ENCODE data around the gene CAPG. TPM values are rescaled to one million over a fixed set of nuclear protein-coding genes. Genes with fewer than 3 reads are reported as not detected.
A peak's percentile ranks its signal among the peaks of the same experiment; 100 is the strongest.

The CAPG gene
- polyA plus RNA-seq, 1 donor (not counting 4 experiments of a cell fraction or from before 2014, with no cell fraction given): 466 TPM

DNA sequence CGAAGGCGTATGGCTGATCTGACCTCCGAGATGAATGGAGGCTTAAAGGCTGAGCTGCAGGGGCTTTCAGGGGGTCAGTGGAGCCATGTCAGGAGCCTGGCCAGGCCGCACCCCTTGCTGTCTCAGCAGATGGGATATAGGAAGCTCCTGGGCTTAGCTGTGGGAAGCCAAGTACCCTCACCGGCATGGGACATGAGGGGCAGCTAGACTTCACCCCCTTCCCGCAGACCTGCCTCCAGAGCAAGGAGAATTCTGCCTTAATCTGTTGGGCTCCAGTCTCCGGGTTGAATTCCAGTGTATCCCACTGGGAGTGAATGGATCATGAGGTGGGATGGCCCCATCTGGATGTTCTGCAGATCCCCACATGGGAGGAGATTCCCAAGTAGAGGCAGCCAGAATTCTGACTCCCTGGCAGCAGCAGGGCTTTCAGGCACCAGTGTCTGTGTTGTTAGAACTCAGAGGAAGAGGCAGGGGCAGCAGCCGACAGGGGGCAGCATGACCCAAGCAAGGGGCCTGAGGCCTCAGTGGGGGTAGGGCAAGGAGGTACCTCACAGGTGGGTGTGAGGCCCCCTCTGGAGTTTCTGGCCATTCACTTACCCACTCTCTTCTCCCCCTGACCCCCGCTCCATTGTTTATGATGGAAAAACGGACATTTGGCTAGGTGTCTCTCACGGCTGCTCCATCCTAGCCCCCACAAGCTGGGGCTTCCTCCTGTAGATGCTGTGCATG, 19.1 kb downstream of the CAPG start:
- no peaks in the 10 kb centered on the region for H3K9me1 ChIP-seq (ENCODE audit: control insufficient read depth, extremely low read depth, insufficient read depth, low read length)
- no peak overlapping the region for H2AFZ ChIP-seq (ENCODE audit: control insufficient read depth, low read length)
- no peaks in the 10 kb centered on the region for H3K9me3 ChIP-seq (ENCODE audit: control insufficient read depth, low read depth, low read length)
- H3K36me3 ChIP-seq (ENCODE audit: control insufficient read depth in 2 of 2, extremely low read depth in 1 of 2, insufficient read depth in 2 of 2, low read length in 2 of 2): peaks cover 44 to 45% of the 10 kb centered on the region in 2 experiments
- no peaks in the 10 kb centered on the region for H3K4me1 ChIP-seq (ENCODE audit: control insufficient read depth, extremely low read depth, insufficient read depth, low read length)
- dilution Hi-C loops (cut with MboI; ENCODE audit: extremely low pct_ligation_motif_present, low sequenced_read_pairs): no loop called here
- no peak overlapping the region for H3K4me3 ChIP-seq (ENCODE audit: control insufficient read depth in 2 of 3, extremely low read depth in 1 of 3, insufficient read depth in 2 of 3, low read depth in 1 of 3, low read length in 3 of 3)
- H3K9ac ChIP-seq (ENCODE audit: control insufficient read depth, extremely low read depth, insufficient read depth, low read length): no peak overlapping the region
- DNase-seq (ENCODE audit: low read depth, low spot score) (no peak), FAIRE-seq (no peak)
- no peaks in the 10 kb centered on the region for H3K79me2 ChIP-seq (ENCODE audit: control insufficient read depth, insufficient read depth, low read length)
- no peak overlapping the region for H3K27ac ChIP-seq (ENCODE audit: control insufficient read depth, insufficient read depth, low read length)
- no peaks in the 10 kb centered on the region for H3K27me3 ChIP-seq (ENCODE audit: control insufficient read depth, extremely low read depth, insufficient read depth, low read length)
- no peak overlapping the region for H3K4me2 ChIP-seq (ENCODE audit: control insufficient read depth, extremely low read depth, insufficient read depth, low read depth, low read length)
- TF ChIP-seq CTCF (optimal IDR thresholded peaks at IDR 0.05 in 1 of 3, IDR thresholded peaks at IDR 0.05 in 1 of 3, conservative IDR thresholded peaks at IDR 0.05 in 1 of 3; ENCODE audit: extremely low read depth in 1 of 3, insufficient read depth in 2 of 3, low read length in 3 of 3) (peak; percentile 70 to 89 (median 80)), EZH2 (IDR thresholded peaks at IDR 0.05; ENCODE audit: low read length) (no peak)
- H4K20me1 ChIP-seq (ENCODE audit: control insufficient read depth, extremely low read depth, insufficient read depth, low read length): no peaks in the 10 kb centered on the region

DNA sequence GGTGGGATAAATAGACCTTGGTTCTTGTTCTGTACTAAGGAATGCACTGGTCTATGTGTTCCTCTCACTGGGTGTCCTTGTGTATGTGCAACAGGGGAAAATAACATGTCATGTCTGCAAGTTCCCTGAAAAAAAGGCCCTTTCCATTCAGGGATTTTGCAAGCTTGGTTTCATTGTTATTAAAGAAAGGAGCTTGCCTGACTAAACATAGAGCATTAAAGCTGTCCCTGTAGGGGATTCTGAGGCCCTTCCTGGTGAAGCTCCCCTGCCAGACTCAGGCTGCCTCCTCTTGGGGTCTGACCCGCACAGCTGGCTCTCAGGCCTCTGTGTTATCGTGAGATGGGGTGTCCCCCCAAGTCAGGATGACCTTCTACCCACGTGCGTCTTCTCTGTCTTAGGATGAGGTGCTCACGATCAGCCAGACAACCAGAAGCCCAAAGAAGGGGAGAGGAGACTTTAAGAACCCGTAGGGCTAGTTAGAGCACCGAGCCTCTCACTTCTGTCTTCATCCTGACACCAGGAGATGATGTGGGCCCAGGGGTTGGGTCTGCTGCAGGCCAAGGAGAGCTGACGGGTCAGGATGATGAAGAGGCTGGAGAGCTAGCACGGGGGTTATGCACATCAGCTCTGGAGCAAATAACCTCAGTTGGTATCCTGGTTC, 21.2 kb downstream of the CAPG start:
- H3K36me3 ChIP-seq (ENCODE audit: control insufficient read depth in 2 of 2, extremely low read depth in 1 of 2, insufficient read depth in 2 of 2, low read length in 2 of 2): peaks cover 36 to 40% of the 10 kb centered on the region in 2 experiments
- no peak overlapping the region for H2AFZ ChIP-seq (ENCODE audit: control insufficient read depth, low read length)
- H3K9me3 ChIP-seq (ENCODE audit: control insufficient read depth, low read depth, low read length): no peaks in the 10 kb centered on the region
- FAIRE-seq (no peak), DNase-seq (ENCODE audit: low read depth, low spot score) (no peak)
- no peaks in the 10 kb centered on the region for H3K4me1 ChIP-seq (ENCODE audit: control insufficient read depth, extremely low read depth, insufficient read depth, low read length)
- no peak overlapping the region for H3K27ac ChIP-seq (ENCODE audit: control insufficient read depth, insufficient read depth, low read length)
- no peaks in the 10 kb centered on the region for H4K20me1 ChIP-seq (ENCODE audit: control insufficient read depth, extremely low read depth, insufficient read depth, low read length)
- no peaks in the 10 kb centered on the region for H3K79me2 ChIP-seq (ENCODE audit: control insufficient read depth, insufficient read depth, low read length)
- H3K4me2 ChIP-seq (ENCODE audit: control insufficient read depth, extremely low read depth, insufficient read depth, low read depth, low read length): no peak overlapping the region
- no peaks in the 10 kb centered on the region for H3K27me3 ChIP-seq (ENCODE audit: control insufficient read depth, extremely low read depth, insufficient read depth, low read length)
- no peaks in the 10 kb centered on the region for H3K9me1 ChIP-seq (ENCODE audit: control insufficient read depth, extremely low read depth, insufficient read depth, low read length)
- H3K4me3 ChIP-seq (ENCODE audit: control insufficient read depth in 2 of 3, extremely low read depth in 1 of 3, insufficient read depth in 2 of 3, low read depth in 1 of 3, low read length in 3 of 3): no peak overlapping the region
- TF ChIP-seq EZH2 (IDR thresholded peaks at IDR 0.05; ENCODE audit: low read length) (no peak), CTCF (optimal IDR thresholded peaks at IDR 0.05 in 1 of 3, IDR thresholded peaks at IDR 0.05 in 1 of 3, conservative IDR thresholded peaks at IDR 0.05 in 1 of 3; ENCODE audit: extremely low read depth in 1 of 3, insufficient read depth in 2 of 3, low read length in 3 of 3) (no peak)
- no peak overlapping the region for H3K9ac ChIP-seq (ENCODE audit: control insufficient read depth, extremely low read depth, insufficient read depth, low read length)
- dilution Hi-C loops (cut with MboI; ENCODE audit: extremely low pct_ligation_motif_present, low sequenced_read_pairs): no loop called here

Data from keratinocyte (primary cell).